ENCODE data around the gene GJD4.

Gene GJD4

DNA sequence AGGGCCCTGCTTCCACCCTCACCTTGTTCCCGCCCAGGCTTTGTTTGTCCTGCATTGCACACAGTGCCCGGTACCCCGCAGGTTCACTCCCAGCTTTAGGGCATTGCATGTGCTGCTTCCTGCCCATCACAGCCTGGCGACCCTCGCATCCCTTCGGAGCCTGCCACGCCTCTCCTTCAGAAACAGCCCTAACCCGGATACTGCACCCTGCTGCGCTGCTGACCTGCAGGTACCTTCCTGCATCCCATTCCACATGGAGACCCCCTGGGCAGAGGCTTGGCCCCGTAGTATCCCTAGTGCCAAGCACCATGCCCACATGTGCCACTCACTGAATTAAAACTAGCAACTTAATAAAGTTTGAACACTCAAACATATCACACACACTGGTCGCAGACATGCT lies 19.8 kb upstream of the GJD4 start:
- no peak overlapping the region for H3K4me3 ChIP-seq (ENCODE audit: low read depth, low read length)
- no peak for DNase-seq (ENCODE audit: low read depth)
- TF ChIP-seq, protein P1, sequence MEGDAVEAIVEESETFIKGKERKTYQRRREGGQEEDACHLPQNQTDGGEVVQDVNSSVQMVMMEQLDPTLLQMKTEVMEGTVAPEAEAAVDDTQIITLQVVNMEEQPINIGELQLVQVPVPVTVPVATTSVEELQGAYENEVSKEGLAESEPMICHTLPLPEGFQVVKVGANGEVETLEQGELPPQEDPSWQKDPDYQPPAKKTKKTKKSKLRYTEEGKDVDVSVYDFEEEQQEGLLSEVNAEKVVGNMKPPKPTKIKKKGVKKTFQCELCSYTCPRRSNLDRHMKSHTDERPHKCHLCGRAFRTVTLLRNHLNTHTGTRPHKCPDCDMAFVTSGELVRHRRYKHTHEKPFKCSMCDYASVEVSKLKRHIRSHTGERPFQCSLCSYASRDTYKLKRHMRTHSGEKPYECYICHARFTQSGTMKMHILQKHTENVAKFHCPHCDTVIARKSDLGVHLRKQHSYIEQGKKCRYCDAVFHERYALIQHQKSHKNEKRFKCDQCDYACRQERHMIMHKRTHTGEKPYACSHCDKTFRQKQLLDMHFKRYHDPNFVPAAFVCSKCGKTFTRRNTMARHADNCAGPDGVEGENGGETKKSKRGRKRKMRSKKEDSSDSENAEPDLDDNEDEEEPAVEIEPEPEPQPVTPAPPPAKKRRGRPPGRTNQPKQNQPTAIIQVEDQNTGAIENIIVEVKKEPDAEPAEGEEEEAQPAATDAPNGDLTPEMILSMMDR (IDR thresholded peaks at IDR 0.05; ENCODE audit: low read depth, low read length, missing control alignments) = no peak

DNA sequence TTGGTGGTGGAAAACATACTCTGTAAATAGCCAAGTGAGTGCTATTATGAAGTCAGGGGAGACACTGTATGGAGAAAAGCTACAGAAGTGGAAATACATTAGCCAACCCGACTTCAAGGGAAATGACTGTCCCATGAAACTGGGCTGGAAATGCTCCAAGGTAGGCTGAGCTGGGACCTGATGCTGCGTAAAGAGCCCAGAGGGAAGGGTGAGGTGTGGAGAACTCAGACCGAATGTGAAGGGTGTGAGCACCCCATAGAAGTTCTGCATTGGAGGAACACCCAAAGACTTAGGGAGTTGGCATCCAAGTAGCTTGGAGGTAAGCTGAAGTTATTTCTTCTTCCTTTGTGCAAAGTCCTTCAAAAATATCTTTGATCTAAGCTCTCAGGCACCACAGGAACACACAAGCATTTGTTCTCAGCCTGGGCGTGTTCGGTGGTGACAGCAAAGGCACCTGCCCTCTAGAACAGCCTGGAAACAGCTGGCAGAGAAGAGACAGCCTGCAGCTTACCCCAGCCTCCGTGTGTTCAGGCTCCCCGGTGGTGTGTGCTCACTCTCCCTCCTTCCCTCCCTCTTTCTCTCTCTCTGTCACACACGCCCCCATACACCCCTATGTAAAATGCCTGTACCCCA lies 19.1 kb upstream of the GJD4 start:
- H3K4me3 ChIP-seq (ENCODE audit: low read depth, low read length) = no peak overlapping the region
- DNase-seq (ENCODE audit: low read depth) = no peak
- TF ChIP-seq, protein P1 (IDR thresholded peaks at IDR 0.05; ENCODE audit: low read depth, low read length, missing control alignments) = no peak

DNA sequence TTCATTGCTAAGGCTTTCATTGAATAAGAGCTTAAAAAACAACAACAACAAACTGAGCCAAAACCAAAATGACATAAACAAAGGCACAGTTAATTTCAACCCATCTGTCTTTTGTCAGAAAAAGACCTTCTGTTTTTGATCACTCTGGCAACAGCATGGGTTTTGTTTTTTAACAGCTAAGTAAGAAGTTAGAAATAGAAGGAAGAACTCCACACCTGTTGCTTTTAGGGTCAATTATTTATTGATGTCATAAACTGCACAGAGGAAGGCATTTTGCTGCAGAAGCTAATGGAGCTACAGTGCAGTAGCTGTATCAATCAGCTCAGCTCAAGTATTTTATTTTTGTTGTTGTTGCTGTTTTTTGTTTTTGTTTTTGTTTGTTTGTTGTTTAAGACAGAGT lies 16.3 kb upstream of the GJD4 start:
- H3K4me3 ChIP-seq (ENCODE audit: low read depth, low read length) = no peak overlapping the region
- TF ChIP-seq, protein P1 (IDR thresholded peaks at IDR 0.05; ENCODE audit: low read depth, low read length, missing control alignments) = no peak

DNA sequence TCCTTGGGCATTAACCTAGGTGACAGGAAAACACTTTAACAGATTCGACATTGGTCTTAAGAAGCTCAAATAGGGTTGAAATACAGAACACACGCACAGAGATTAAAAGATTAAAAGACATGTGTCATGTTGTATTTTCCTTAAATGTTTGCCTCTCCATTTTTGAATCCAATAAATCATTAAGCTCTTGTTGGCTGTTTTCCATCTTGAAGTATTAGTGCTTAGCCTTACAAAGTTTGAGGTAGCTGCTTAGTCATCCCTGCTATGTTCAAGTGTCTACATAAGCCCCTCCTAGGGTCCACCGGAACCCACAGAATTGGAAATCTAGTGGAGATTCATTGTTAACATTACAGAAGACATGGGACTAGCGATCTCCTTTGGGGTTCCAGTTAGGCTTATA lies 12.7 kb upstream of the GJD4 start:
- no peak for DNase-seq (ENCODE audit: low read depth)
- H3K4me3 ChIP-seq (ENCODE audit: low read depth, low read length) = no peak overlapping the region
- TF ChIP-seq, protein P1 (IDR thresholded peaks at IDR 0.05; ENCODE audit: low read depth, low read length, missing control alignments) = no peak

More for the DNA sequence above, 16.3 kb upstream of the GJD4 start:
- no peak for DNase-seq (ENCODE audit: low read depth)

DNA sequence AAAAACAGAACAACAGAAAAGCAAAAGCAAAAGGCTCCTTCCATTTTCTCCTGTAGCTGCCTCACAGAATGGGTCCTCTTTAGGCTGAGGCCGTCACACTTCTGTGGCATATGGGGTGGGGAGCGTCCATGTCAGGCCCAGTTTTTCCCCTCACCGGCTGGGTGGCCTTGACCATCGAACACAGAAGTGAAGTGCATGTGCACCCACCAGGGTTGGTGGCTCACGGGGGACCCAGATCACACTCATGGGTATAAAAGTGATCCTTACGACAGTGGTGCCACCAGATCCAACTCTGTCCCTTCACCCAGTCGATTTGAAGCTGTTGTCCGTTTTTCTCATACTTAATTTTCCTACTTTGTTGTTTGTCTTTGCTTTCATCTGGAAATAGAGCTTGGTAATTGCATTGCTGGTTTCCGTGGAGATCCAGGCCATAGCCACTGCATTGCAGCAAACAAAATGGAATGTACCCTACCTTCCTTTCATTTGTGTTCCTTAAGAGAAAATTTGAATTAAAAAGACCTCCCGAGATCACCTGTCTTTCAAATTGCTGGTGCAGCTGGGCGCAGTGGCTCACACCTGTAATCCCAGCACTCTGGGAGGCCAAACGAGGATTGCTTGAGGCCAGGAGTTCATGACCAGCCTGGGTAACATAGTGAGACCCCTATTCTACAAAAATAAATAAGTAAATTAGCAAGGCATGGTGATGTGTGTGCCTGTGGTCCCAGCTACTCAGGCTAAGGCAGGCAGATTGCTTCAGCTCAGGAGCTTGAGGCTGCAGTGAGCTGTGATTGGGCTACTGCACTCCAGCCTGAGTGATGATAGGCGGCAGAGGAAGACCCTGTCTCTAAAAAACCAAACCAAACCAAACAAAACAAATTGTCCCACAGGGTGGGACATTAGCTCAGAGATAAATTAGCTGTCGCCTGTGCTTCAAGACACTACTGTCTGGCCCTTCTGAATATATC lies 10.7 kb upstream of the GJD4 start:
- DNase-seq (ENCODE audit: low read depth) = no peak
- H3K4me3 ChIP-seq (ENCODE audit: low read depth, low read length) = no peak overlapping the region
- TF ChIP-seq, protein P1 (IDR thresholded peaks at IDR 0.05; ENCODE audit: low read depth, low read length, missing control alignments) = no peak

DNA sequence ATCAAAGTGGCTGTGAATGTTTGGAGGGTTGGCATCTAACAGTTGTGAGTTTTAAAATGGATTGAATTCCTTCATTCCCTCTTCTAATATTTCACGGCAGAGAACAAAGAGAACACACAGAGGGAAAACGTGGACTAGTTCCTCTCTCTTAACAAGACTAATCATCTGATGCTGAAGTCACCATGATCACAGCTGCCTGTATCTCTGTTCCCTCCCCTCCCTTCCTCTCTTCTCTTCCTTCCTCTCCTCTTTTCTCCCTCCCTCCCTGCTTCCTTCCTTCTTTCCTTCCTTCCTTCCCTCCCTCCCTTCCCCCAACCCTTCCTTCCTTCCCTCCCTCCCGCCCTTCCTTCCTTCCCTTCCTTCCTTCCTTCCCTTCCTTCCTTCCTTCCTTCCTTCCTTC lies 10.0 kb upstream of the GJD4 start:
- H3K4me3 ChIP-seq (ENCODE audit: low read depth, low read length) = no peak overlapping the region
- DNase-seq (ENCODE audit: low read depth) = no peak
- TF ChIP-seq, protein P1 (IDR thresholded peaks at IDR 0.05; ENCODE audit: low read depth, low read length, missing control alignments) = no peak

Data from GM12864 (cell line).